GM21576 (cell line): Measurements from ENCODE around the gene ADK.
"Not testable (repeated sequence)": the region's sequence is repeated elsewhere in the genome, so short reads cannot be mapped to it uniquely, and the experiment has no call there.

Experiments used
- ATAC-seq: cut with Tn5 transposase; IDR thresholded peaks from one replicate; pipeline ENCODE4 v1.9.1; 2021; ENCODE audit warnings: mild to moderate bottlenecking, moderate library complexity; ENCODE audit not compliant: unreplicated experiment

Gene ADK

GRCh38 chr10:74525885-74526284, 374.9 kb downstream of the ADK start:
- ATAC-seq = no peak

DNA sequence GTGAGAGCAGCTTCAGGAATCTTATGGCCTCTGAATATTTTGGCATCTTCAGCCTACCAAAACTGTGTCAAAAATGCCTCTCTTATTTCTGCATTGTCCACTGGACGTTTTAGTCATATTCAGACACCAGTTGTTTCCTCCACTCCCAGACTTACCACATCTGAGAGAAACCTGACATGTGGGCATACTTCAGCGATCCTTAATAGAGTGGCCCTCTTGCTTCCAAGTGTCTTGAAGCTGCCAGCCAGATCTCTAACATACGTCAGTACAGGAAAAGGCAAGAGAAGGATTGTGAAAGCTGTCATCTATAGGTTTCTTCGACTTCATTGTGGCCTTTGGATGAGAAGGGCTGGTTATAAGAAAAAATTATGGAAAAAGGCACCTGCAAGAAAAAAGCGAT, 376.6 kb downstream of the ADK start:
- not testable (repeated sequence) for ATAC-seq

DNA sequence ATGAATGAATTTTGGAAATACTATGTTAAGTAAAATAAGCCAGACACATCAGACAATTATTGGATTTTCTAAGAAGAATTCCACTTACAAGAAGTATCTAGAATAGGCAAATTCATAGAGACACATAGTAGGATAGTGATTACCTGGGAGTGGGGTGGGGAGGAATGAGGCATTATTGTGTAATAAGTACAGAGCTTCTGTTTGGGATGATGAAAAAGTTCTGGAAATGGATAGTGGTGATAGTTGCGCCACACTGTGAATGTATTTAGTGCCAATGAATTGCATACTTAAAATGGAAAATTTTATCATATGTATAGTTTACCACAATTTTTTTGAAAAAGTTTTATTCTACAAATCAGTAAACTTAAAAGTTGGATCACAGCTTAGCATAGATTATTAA, 378.2 kb downstream of the ADK start:
- ATAC-seq = no peak

DNA sequence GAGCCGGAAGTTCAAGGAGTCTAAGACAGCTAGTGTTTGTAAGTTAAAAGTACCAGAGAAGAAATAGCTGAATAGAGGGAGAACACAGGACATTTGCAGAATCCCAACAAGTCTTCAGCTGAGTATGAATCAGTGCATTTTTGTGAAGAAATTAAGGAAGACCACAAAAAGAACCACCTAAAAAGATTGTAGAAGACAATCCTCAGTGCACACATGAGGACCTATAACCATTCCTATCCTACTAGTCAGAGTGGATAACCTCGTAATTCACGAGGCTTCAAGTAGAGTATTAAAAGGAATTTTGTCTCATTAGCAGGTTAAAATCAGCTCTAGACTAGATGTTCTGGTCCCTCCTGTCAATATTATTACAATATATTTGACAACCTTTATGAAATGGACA, 380.0 kb downstream of the ADK start:
- ATAC-seq = no peak

DNA sequence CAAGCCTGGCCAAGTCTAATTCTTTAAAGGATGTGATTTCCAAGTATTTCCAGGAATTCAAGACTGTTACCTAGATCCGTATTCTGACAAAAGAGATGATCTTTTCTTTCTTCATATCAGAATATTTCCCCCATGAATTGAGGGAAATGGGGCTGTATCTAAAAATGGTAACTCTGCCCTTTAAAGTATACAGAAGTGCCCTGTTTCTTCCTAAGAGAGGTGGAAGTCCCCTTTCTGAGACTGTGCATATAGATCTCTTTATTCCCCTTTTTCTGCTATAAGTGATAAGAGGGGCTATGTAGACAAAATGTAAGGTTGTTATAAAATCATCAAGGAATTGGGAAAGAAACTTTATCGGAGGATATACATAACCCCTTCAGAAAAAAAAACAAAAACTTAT, 388.3 kb downstream of the ADK start:
- ATAC-seq = no peak

DNA sequence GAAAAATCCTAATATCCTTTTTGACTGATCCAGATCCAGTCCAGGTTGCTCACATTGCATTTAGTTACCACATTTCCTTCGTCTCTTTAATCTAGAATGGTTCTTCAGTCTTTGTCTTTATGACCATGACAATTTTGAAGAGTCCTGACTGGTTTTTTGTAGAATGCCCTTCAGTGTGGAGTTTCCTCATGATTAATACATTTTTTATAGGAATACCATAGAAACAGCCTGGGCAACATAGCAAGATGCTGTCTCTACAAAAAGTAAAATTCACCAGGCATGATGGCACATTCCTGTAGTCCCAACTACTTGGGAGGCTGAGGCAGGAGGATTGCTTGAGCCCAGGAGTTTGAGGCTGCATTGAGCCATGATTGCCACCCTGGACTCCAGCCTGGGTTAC, 390.4 kb downstream of the ADK start:
- no peak for ATAC-seq

GRCh38 chr10:74542077-74542476, 391.1 kb downstream of the ADK start:
- ATAC-seq = no peak

DNA sequence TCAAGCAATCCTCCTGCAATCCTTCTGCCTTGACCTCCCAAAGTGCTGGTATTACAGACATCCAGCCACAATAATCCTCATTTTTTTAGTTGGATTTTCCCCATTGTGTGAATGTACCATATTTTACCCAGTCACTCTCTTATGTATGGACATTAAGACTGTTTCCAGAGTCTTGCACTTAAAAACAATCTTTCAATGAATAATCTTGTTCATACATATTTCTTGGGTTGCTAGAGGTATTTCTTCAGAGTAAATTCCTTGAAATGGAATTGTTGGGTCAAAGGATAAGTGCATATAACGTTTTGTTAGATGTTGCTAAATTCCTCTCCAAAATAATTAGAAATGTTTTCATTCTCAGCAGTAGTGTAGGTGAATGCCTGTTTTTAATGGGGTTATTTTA, 392.3 kb downstream of the ADK start:
- ATAC-seq = no peak

DNA sequence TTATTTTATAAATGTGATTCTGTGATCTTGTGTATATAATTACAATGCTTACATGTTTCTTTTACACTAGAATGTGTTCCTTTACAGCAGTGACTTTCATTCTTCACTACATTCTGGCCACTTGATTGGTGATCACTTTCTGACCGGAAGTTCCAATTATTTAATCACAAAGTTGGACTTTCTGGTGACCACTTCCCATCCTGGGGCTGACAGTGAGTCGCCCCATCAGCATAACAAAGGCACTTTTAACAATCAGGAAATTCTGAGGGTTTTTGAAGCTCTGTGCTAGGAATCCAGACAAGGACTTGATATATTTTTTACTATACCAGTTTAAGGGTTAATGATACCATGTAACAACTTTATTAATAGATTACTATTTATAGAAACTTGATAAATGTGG, 393.1 kb downstream of the ADK start:
- ATAC-seq = no peak

DNA sequence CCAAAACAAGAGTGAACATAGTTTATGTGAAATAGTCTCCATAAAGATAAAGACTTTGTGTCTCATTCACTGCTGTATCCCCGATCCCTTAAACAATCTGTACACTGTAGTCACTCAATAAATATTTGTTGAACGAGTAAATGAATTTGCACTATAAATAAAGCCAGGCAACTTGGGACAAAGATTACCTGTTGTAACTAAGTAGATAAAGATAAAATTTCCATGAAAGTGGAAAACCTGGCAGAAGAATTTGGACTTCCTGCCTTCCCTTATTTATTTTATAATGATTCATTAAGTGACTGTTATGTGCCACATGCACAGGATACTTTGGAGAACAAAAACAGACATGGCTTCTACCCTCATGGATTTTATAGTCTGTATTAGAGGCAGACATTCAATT, 397.7 kb downstream of the ADK start:
- no peak for ATAC-seq

DNA sequence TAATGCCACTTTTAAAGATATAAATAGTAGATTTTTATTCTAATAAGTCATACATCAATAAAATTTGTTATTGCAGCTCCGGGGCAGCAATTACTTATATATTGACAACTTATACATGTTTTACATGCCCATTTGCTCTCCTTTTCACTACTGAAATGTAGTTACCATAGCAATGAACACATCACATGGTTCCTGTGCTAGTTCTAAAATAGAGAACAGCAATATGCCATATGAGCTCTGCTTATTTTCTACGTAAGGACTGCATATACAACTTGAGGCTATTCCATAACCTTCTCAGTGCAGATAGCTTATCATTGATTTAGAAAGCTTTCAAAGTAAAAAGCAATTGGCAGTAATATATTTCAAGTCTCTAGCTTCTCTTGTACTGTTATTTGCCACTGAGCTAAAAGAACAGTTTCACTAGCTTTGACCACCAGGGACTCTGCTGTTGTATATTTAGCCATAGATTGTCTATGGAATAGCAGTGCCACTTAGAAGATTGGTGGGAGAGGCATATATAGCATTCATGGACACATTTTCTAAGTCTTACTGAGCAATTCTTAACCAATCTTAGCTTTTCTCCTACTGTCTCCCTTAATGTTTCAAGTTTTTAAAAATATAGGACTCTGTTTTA, 405.2 kb downstream of the ADK start:
- ATAC-seq = no peak

DNA sequence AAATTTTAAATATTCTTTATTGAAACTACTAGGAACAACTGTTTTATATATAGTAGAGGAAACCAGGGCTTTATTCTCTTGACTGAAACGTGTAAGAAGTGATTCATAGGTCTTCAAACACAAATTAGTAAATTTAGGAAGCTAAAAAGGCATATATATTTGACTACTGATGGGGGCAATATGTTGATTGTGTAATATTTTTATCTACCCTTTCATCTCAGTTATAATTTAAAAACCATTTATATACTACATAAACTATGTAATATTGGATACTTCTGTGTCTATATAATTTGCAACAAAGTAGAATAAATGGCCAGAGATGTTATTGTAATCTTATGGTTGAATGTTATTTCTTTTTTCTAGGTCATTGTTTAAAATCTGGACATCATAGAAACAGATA, 406.1 kb downstream of the ADK start:
- no peak for ATAC-seq

GRCh38 chr10:74558403-74558802, 407.4 kb downstream of the ADK start:
- no peak for ATAC-seq

DNA sequence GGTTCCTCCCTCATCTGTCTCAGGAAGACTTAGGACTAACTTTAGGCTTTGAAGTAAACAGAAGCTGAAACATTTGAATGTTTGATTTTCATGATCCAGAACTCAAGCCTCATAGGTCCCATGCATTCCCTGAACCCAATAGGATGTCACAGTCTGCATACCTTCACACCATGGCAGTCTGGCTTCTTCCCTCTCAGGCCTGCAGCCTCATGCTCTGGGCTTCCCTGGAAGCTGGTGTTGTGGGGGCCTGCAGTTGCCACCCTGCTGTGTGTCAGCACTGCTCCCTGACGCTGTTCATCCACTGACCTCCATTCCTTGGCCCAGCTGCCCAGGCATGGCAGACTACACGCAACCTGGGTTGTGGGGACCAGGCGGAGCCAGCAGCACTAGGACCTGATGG, 407.9 kb downstream of the ADK start:
- no peak for ATAC-seq

- not testable (repeated sequence) for ATAC-seq
Measured at GRCh38 chr10:74568896-74569295, 417.9 kb downstream of the ADK start.

- not testable (repeated sequence) for ATAC-seq
Measured at GRCh38 chr10:74573497-74573896, 422.5 kb downstream of the ADK start.

GRCh38 chr10:74575191-74575720, 424.2 kb downstream of the ADK start:
- no peak for ATAC-seq

DNA sequence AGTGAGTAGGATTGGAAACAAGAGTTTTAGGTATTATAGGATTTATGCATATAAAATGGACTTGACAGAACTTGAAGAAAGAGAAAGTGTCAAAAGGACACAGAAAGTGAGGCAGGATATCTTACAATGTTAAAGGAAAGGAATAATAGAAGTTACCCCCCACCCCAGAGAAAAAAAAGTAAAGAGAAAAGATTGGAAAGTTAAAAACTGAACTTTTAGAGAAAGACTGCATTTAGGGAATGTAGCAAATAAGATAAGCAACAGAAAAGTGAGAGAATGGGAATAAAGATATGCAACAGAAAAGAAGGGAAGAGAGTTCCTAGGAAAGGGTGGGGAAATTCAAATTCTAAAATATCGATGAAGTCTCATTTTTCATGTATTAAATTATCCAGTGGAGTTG, 424.9 kb downstream of the ADK start:
- ATAC-seq = no peak

- ATAC-seq = no peak
Measured at GRCh38 chr10:74576586-74576985, 425.6 kb downstream of the ADK start.

- not testable (repeated sequence) for ATAC-seq
Measured at GRCh38 chr10:74580438-74580837, 429.4 kb downstream of the ADK start.

GRCh38 chr10:74582566-74582965, 431.5 kb downstream of the ADK start:
- ATAC-seq = no peak

DNA sequence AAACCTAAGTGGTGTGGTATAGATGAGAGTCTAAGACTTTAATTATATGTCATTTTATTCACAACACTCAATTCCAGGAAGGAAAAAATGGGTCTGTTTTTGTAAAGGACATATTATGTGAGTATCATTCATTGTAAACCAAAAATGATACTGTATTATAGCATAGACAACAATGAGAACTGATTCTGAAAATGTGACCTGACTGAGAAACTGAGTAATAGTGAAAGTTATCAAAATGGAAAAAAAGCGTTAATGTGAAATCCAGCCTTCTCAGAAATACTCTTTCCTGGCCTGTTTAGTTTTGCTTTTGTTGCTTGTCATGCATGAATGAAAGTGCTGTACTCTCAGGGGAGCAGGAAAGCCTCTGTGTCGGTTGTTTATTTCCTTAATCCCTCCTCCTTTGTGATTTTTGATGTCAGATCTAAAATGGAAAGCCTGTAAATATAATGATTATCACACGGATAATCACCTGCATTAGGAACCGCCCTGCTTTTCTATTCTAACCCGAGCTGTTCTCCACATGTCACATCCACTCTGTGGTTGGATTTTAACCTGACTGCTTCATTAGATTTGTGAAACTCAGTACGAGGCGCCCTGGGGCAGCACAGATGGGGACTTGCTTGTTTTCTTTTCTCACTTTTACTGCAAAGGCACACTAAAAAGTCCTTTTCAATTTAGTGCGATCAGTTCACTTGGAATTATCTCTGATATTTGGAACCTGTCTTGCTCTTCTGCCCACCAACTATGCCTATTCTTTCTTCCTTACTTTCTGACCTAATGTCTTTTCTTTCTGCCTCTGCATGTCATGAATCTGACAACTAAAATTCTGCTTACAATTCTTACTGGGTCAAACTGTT, 434.4 kb downstream of the ADK start:
- peak; percentile 64 for ATAC-seq
